Calu3 (cell line): ENCODE measurements around the gene MOB3B. TPM values are rescaled to one million over a fixed set of nuclear protein-coding genes. Genes with fewer than 3 reads are reported as not detected.

Source experiments
- BruUV-seq: library from RNA; stranded (reverse); fragments of 400-500 nt; replicated peaks from 2 replicates; lab custom pipeline; 2021; lab: Mats Ljungman, UMichigan
- CTCF ChIA-PET: fragments of 300-600 bp; sonication (Branson Sonifier 250); formaldehyde crosslinking; loops from one replicate; lab custom pipeline; 2022; ENCODE audit warnings: antibody characterized with exemption; lab: Charles Lee
- DNase-seq: peaks from one replicate; pipeline ENCODE4 v3.0.0; 2022
- H3K27ac Mint-ChIP-seq: one replicate; pipeline ENCODE4 v1.8.0; 2022; ENCODE audit warnings: mixed read lengths; ENCODE audit not compliant: unreplicated experiment
- H3K27me3 Mint-ChIP-seq: one replicate; pipeline ENCODE4 v1.8.0; 2022; ENCODE audit warnings: mixed read lengths; ENCODE audit not compliant: unreplicated experiment
- H3K36me3 Mint-ChIP-seq: one replicate; pipeline ENCODE4 v1.8.0; 2022; ENCODE audit warnings: mild to moderate bottlenecking, moderate library complexity, mixed read lengths; ENCODE audit not compliant: insufficient read depth, unreplicated experiment
- H3K4me1 Mint-ChIP-seq: one replicate; pipeline ENCODE4 v1.8.0; 2022; ENCODE audit warnings: mild to moderate bottlenecking, low read depth, mixed read lengths; ENCODE audit not compliant: unreplicated experiment
- H3K4me3 Mint-ChIP-seq: one replicate; pipeline ENCODE4 v1.8.0; 2022; ENCODE audit warnings: mild to moderate bottlenecking, low read depth, moderate library complexity, mixed read lengths; ENCODE audit not compliant: unreplicated experiment
- H3K9me3 Mint-ChIP-seq: one replicate; pipeline ENCODE4 v1.8.0; 2022; ENCODE audit warnings: low read depth, mixed read lengths; ENCODE audit not compliant: unreplicated experiment
- CTCF ChIP-seq: fragments of 200-600 bp; IDR thresholded peaks from one replicate; pipeline ENCODE4 v1.8.0; 2022; ENCODE audit warnings: antibody characterized with exemption; ENCODE audit not compliant: unreplicated experiment
- intact Hi-C: fragments of 100-400 bp; cut with micrococcal nuclease; formaldehyde crosslinking; loops from one replicate; pipeline ENCODE4 v1.10.0; 2022; ENCODE audit not compliant: unreplicated experiment
- total RNA-seq: library from RNA; stranded (reverse); gene quantifications from 2 replicates; pipeline ENCODE4 v1.2.3, GENCODE V29; 2022

Gene MOB3B
- total RNA-seq, 1 experiment from 2014 or later = 7.6 TPM

DNA sequence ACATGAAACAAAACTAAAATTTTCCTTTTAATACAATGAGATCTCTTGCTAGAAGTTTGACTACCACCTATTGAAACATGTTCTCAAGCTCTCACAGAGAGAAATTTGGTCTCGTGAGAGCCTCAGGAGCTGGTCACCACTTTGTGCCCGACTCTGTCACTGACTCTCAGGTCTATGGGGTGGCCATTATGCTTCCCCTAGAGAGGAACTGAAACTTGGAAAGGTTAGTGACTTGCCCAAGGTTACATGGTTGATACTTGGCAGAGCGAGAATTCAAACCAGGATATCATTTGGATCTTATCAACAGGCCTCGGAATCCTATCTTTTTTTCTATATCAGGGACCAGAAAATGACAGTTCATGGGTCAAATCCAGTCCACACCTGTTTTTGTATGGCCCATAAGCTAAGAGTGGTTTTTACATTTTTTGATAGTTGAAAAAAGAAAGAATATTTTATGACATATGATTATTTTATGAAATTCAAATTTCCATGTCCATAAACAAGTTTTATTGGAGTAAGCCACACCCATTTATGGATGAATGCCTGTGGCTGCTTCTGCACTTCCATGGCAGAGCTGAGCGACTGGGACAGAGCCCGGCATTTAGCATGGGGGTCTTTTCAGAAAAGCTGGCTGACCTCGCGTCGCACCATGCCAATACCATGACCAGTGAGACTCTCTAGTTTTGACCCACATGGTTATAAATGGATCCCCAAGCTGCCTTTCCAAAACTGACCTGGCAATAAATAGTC lies 187.9 kb downstream of the MOB3B start:
- intact Hi-C loops = no loop called here
- Mint-ChIP-seq H3K27me3 (no peaks in the 10 kb centered on the region), H3K4me1 (peaks cover 15% of the 10 kb centered on the region), H3K4me3 (no peak overlapping the region), H3K9me3 (no peaks in the 10 kb centered on the region), H3K27ac (no peak overlapping the region), H3K36me3 (no peaks in the 10 kb centered on the region)
- CTCF ChIA-PET = no interaction called here
- no TSS peak for BruUV-seq
- TF ChIP-seq CTCF = no peak
- DNase-seq = no peak

DNA sequence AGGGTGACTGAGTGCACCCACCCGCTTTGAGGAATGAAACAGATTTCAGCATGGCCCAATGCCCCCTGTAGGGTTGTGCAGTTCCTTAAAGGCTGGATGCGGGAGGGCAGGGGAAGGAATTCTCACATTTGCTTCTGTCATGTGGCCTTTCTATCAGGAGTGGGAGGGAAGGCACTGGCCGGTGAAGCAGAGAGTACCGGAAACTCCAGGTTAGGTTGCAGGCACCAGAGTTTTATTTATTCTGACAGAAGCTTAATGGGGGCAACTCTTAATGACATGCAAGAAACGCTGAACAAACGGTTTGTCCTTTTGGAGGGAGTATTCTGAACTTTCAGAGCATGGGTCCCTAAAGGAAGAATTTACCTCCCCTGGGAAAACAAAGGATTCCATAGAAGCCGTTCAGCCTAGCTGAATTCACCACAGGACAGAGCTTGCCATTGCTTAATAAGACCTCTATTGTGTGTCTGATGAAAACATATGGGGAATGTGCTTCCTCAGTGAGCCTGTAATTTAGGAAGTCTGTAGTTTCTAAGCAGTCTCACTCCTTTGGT lies 188.6 kb downstream of the MOB3B start:
- H3K27ac Mint-ChIP-seq = no peak overlapping the region
- CTCF ChIA-PET = no interaction called here

DNA sequence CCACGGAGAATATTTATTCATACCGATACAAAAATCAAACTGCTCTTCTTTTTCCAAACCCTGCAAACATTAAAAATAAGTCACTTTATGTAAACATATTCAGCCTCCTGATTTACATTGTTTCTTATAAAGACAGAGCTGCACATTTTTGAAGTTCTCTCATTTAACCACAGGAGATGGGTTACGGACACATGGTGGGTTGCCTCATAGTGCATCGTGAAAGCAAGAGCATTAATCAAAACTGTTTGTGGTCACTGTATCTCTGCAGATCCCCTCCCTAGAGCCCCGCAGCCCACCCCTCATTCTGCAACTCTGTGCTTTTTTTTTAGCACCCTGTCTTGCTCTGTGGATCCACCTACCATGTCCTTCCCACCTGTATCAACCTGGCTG lies 189.3 kb downstream of the MOB3B start:
- intact Hi-C loops = no loop called here
- no peak overlapping the region for H3K4me3 Mint-ChIP-seq
- no peak overlapping the region for H3K27ac Mint-ChIP-seq
- H3K36me3 Mint-ChIP-seq = no peaks in the 10 kb centered on the region
- no peaks in the 10 kb centered on the region for H3K27me3 Mint-ChIP-seq
- H3K4me1 Mint-ChIP-seq = peaks cover 15% of the 10 kb centered on the region
- H3K9me3 Mint-ChIP-seq = no peaks in the 10 kb centered on the region
- no TSS peak for BruUV-seq
- CTCF ChIA-PET = no interaction called here
- no peak for TF ChIP-seq CTCF
- no peak for DNase-seq

More for the DNA sequence above, 188.6 kb downstream of the MOB3B start:
- Mint-ChIP-seq H3K27me3 (no peaks in the 10 kb centered on the region), H3K9me3 (no peaks in the 10 kb centered on the region), H3K4me1 (peaks cover 15% of the 10 kb centered on the region), H3K4me3 (no peak overlapping the region), H3K36me3 (no peaks in the 10 kb centered on the region)
- DNase-seq = no peak
- intact Hi-C loops = no loop called here
- TF ChIP-seq CTCF = no peak
- no TSS peak for BruUV-seq

DNA sequence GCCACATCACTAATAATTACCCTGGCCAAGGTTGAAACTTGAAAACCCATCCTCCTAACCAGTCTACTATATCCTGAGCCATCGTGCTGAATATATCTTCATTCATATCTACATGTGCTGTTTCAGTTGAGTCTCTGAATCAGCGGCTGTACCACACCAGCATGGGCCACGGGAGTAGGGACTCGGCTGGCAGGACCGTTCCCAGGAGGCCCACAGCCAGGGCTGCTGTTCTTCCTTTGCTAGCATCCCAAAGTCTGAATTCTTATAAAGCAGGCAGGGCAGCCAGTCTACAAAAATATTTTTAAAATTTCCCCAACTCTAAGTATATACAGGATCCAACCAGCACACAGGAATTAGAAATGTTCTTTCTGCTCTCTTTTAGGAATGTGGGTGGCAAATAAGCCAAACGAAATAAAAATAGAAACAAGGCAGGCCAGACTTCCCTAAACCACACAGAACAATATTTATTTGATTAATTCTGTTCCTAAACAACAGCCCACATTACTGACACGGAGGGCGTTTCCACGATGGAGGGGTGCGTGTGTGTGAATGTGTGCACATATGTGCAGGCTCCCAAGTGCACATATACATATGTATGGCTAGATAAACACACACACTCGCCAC lies 189.8 kb downstream of the MOB3B start:
- intact Hi-C loops = loop anchor here (5.0 kb wide), 1 partner anchor 33 kb away; no protein-coding TSS in a partner anchor
- Mint-ChIP-seq H3K36me3 (no peaks in the 10 kb centered on the region), H3K27ac (no peak overlapping the region), H3K4me3 (no peak overlapping the region), H3K27me3 (no peaks in the 10 kb centered on the region), H3K9me3 (no peaks in the 10 kb centered on the region), H3K4me1 (peaks cover 15% of the 10 kb centered on the region)
- TF ChIP-seq CTCF = no peak
- DNase-seq = no peak
- CTCF ChIA-PET = no interaction called here
- no TSS peak for BruUV-seq
